ENCODE results near the gene RBM20. TPM values are rescaled to one million over a fixed set of nuclear protein-coding genes. Genes with fewer than 3 reads are reported as not detected.

The RBM20 gene
- total RNA-seq, 2 donors from 2014 or later, result 51.7 to 59.9 TPM

DNA sequence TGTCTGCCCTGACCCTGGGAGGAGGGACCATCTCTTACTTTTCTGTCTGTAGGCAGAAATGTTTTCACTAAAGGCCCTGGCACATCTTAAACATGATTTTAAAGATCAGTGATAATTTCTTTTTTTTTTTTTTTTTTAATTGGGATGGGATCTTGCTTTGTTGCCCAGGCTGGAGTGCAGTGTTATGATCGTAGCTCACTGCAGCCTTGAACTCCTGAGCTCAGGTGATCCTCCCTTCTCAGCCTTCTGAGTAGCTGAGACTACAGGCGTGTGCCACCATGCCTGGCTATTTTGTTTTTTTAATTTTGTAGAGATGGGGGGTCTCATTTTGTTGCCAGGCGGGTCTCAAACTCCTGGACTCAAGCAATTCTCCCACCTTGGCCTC lies 65.3 kb downstream of the RBM20 start:
- TF ChIP-seq, protein P1, sequence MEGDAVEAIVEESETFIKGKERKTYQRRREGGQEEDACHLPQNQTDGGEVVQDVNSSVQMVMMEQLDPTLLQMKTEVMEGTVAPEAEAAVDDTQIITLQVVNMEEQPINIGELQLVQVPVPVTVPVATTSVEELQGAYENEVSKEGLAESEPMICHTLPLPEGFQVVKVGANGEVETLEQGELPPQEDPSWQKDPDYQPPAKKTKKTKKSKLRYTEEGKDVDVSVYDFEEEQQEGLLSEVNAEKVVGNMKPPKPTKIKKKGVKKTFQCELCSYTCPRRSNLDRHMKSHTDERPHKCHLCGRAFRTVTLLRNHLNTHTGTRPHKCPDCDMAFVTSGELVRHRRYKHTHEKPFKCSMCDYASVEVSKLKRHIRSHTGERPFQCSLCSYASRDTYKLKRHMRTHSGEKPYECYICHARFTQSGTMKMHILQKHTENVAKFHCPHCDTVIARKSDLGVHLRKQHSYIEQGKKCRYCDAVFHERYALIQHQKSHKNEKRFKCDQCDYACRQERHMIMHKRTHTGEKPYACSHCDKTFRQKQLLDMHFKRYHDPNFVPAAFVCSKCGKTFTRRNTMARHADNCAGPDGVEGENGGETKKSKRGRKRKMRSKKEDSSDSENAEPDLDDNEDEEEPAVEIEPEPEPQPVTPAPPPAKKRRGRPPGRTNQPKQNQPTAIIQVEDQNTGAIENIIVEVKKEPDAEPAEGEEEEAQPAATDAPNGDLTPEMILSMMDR (IDR thresholded peaks at IDR 0.05), result no peak
- no peak overlapping the region for H3K4me3 ChIP-seq
- H3K9me3 ChIP-seq, result no peaks in the 10 kb centered on the region
- DNase-seq (ENCODE audit: low spot score), result no peak
- H3K27me3 ChIP-seq, result no peaks in the 10 kb centered on the region
- H3K36me3 ChIP-seq, result no peaks in the 10 kb centered on the region
- peaks cover 0 to 33% of the 10 kb centered on the region in 2 donors for H3K4me1 ChIP-seq
- peak overlapping the region; percentile 63 to 80 for H3K27ac ChIP-seq

DNA sequence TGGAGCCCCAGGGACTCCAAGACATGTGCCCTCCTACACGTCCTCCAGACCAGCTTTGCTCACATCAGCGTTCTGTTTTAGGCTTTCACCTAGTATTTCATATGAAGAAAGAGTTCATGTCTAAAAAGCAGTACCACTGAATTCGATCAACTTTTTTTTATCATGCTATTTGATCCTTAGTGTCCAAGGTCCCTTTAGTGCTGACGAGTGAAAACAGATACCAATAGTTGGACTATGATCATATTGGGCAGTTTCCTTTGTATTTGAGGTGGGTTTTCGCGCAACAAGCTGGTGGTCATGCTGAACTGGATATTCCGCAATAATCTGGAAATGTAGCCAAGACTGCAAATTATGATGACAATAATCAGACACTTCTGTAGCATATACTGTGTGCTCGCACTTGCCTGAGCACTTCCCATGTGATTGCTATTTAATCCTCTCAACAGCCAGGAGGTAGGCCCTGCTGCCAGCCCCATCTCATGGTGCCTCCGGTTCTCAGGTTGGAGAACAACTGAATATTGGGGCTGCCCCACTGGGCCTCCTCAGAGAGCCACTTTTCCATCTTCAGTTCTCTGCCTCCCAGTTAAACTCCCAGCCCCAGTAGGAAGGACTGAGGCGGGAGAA lies 65.9 kb downstream of the RBM20 start:
- Histone ChIP-seq H3K27ac (peak overlapping the region; percentile 63 to 80), H3K4me3 (no peak overlapping the region), H3K36me3 (no peaks in the 10 kb centered on the region), H3K4me1 (peaks cover 0 to 33% of the 10 kb centered on the region in 2 donors), H3K27me3 (no peaks in the 10 kb centered on the region), H3K9me3 (no peaks in the 10 kb centered on the region)
- DNase-seq (ENCODE audit: low spot score), result no peak
- TF ChIP-seq, protein P1 (IDR thresholded peaks at IDR 0.05), result no peak

DNA sequence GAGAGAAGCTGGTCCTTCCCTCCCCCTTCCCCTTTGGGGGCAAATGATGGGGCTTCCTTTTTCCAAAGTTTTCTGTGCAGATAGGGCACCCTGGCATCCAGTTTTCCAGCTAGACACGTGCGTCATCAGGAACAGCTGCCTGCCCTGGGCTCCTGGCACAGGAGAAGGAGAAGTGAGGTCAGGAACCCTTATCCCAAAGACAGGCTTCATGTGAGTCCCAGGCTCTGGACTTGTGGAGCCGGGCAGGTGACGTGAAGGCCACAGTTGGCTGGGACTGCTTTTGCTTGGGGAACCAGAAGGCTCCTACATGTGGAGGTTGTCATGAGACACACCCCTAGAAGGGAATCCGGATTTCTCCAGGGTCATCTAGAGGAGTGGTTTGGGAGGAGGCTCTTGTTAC lies 66.5 kb downstream of the RBM20 start:
- Histone ChIP-seq H3K36me3 (no peaks in the 10 kb centered on the region), H3K27ac (peak overlapping the region; percentile 63 to 80), H3K4me3 (no peak overlapping the region), H3K9me3 (no peaks in the 10 kb centered on the region), H3K27me3 (no peaks in the 10 kb centered on the region), H3K4me1 (peaks cover 0 to 33% of the 10 kb centered on the region in 2 donors)
- TF ChIP-seq, protein P1 (IDR thresholded peaks at IDR 0.05), result no peak
- no peak for DNase-seq (ENCODE audit: low spot score)

DNA sequence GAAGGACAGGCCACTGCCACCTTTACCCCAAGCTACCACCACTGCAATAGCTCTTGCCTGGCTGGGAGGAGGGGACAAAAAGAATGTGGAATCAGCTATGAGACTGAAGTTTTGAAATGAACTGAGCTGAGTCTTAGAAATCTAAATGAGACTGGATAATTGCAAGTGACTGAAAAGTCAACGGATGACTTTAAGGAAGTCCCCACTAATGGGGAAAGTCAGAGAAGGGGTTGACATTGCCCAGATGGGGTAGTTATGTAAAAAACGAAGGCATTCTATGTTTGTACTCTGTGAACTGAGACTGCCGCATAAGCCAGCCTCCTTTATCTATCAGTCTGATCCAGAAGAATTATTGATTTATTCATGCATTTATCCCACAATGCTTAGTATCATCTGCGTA lies 67.2 kb downstream of the RBM20 start:
- H3K27ac ChIP-seq, result peak overlapping the region; percentile 66 to 80
- no peaks in the 10 kb centered on the region for H3K9me3 ChIP-seq
- TF ChIP-seq, protein P1 (IDR thresholded peaks at IDR 0.05), result no peak
- peaks cover 0 to 33% of the 10 kb centered on the region in 2 donors for H3K4me1 ChIP-seq
- no peak for DNase-seq (ENCODE audit: low spot score)
- no peaks in the 10 kb centered on the region for H3K36me3 ChIP-seq
- H3K4me3 ChIP-seq, result no peak overlapping the region
- H3K27me3 ChIP-seq, result no peaks in the 10 kb centered on the region

DNA sequence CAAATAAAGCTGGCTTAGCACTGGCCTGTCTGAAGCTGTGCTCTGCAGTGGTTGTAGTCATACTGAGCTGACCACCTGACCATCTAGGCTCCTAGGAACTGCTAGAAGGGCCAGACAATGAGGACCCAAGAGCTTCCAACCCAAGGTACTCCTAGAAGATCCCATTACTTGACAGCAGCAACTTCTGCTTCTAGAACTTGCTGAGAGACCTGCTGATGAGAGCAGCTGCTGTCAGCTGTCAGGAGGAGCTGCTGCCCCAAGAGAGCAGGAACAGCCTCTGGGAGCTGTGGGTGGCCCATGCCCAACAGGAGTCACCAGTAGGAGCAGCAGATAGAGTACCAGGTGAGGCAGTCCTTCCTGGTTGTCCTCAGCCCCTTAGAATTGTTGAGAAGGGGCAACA lies 70.2 kb downstream of the RBM20 start:
- Histone ChIP-seq H3K27ac (peak overlapping the region in 1 of 2 donors; percentile 11), H3K4me3 (no peak overlapping the region), H3K4me1 (peaks cover 0 to 30% of the 10 kb centered on the region in 2 donors), H3K9me3 (no peaks in the 10 kb centered on the region), H3K27me3 (no peaks in the 10 kb centered on the region), H3K36me3 (no peaks in the 10 kb centered on the region)
- DNase-seq (ENCODE audit: low spot score), result no peak
- TF ChIP-seq, protein P1 (IDR thresholded peaks at IDR 0.05), result no peak
